Fibroblast of skin of right quadriceps (primary cell): ENCODE results near the gene BBX.
"Not testable (repeated sequence)": the region's sequence is repeated elsewhere in the genome, so short reads cannot be mapped to it uniquely, and the experiment has no call there.

Experiments used
- DNase-seq: peaks from one replicate; pipeline ENCODE4 v3.0.0-alpha.2; 2013

The BBX gene

GRCh38 chr3:107689355-107689754, 166.6 kb downstream of the BBX start:
- no peak for DNase-seq

DNA sequence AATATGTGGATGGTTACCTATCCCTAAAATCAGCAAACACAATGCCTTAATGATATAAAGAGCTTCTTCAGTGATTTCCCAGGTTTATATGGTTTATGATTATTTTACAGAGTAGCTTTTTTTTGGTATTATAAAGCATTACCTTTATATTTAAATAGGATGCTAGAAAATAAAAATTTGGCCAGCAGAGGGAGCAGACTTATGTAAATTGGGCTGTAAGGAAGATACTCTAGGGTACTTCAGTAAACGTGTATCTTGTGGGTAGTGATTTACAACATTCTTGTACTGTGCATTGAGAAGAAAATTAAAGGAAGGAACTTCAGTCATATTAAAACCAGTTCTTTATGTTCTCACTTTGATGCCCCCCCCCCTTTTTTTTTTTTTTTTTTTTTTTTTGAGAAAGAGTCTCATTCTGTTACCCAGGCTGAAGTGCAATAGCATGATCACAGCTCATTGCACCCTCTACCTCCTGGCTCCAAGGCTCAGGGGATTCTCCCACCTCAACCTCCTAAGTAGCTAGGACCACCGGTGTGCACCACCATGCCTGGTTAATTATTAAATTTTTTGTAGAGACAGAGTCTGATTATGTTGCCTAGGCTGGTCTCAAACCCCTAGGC, 167.9 kb downstream of the BBX start:
- DNase-seq: peak; percentile 52

DNA sequence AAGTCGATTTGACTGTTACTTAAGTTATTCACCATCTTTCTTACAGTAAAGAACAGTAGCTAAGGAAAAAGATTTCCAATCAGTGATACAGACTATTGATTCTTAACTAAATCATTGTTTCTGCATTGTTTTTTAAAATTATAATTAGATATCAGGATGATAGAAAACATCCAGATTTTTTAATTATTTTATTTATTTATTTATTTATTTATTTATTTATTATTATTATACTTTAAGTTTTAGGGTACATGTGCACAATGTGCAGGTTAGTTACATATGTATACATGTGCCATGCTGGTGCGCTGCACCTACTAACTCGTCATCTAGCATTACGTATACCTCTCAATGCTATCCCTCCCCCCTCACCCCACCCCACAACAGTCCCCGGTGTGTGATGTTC, 169.2 kb downstream of the BBX start:
- not testable (repeated sequence) for DNase-seq

GRCh38 chr3:107697348-107697747, 174.6 kb downstream of the BBX start:
- DNase-seq: not testable (repeated sequence)

DNA sequence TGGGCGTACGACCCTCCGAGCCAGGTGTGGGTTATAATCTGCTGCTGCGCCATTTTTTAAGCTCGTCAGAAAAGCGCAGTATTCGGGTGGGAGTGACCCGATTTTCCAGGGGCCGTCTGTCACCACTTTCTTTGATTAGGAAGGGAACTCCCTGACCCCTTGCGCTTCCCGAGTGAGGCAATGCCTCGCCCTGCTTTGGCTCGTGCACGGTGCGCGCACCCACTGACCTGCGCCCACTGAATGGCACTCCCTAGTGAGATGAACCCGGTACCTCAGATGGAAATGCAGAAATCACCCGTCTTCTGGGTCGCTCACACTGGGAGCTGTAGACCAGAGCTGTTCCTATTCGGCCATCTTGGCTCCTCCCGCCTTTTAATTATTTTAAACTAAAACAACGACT, 175.1 kb downstream of the BBX start:
- not testable (repeated sequence) for DNase-seq

GRCh38 chr3:107699682-107700081, 176.9 kb downstream of the BBX start:
- peak; percentile 28 for DNase-seq

GRCh38 chr3:107701299-107701698, 178.5 kb downstream of the BBX start:
- DNase-seq: no peak

DNA sequence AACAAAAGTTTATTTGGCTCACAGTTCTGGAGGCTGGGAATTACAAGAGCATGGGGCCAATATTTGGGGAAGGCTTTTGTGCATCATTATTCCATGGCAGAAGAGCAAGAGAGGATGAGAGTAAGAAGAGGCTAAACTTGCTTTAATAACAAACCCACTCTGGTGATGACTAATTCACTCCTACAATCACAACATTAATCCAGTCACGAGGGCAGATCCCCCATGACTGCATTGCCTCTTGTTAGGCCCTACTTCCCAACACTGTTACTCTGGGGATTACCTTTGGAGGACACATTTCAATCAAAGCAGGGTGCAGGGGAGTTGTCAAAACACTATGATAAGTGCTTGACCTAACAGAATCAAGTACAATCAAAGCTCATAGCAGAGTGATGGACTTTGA, 181.7 kb downstream of the BBX start:
- peak; percentile 48 for DNase-seq

GRCh38 chr3:107705046-107705445, 182.3 kb downstream of the BBX start:
- DNase-seq: peak; percentile 85

GRCh38 chr3:107710851-107711250, 188.1 kb downstream of the BBX start:
- DNase-seq: no peak

DNA sequence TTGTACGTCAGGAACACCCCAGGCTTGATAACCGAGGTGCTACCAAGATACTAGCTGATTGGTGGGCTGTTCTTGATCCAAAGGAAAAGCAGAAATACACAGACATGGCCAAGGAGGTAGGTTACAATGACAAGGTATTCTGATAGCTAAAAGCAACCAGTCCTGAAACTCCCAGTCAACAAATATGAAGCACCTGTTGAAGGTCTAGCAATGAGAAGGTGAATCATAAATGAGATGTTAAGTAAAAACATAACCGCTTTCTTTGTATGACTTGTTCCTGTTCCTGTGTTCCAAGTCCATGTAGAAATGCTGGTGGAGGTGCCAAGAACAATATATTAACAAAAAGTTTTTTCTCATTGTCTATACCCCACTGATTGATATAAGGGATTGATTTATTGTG, 194.0 kb downstream of the BBX start:
- DNase-seq: no peak

GRCh38 chr3:107718547-107718946, 195.8 kb downstream of the BBX start:
- no peak for DNase-seq

DNA sequence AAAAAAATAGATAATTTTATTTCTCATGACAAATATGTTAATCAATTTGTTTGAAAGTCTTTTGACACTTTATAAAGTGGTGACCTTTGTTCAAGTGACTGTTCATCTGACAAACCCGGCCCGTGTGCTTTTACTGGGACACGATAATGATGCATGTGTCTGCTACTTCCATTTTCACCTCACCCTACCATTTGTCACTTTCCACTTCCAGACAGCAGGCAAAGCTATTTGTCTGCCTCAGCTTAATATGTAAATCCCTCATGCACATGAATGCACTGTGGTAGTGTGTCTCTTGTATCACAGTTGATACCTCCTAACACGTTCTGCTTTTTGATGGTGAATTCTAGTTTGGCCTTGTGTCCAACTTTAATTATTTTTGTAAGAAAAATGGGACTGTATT, 204.3 kb downstream of the BBX start:
- no peak for DNase-seq

GRCh38 chr3:107729686-107730085, 206.9 kb downstream of the BBX start:
- no peak for DNase-seq

GRCh38 chr3:107734317-107734716, 211.6 kb downstream of the BBX start:
- DNase-seq: no peak

GRCh38 chr3:107737914-107738313, 215.2 kb downstream of the BBX start:
- DNase-seq: no peak

DNA sequence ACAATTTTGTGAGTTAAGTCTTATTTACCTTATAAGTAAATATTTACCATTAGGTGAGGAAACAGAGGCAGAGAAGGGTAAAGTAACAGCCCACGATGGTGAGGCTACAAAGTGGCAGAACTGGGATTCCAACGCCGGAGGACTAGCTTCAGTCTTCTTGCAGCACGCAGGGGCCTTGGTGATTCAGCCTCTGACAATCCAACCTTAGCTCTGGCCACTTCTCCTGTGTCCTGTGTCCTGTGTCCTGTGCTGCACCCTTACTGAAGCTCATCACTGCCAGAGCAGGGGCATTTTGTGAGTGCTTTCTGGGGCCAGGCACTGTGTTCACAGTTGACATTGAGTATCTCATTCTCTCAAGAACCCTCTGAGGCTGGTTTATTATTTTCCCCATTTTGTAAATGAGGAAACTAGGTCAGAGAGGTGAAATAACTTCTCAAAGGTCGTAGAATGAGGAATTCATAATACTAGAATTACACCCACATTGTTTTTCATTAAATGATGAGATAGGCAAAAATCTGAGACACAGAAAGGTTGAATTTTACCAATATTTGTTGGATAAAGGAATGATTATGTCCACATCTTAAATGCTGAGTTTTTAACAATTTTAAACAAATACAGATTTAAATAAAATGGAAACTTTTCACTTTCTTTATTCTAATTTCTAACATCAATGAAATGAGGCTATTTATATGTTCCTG, 215.9 kb downstream of the BBX start:
- DNase-seq: no peak

DNA sequence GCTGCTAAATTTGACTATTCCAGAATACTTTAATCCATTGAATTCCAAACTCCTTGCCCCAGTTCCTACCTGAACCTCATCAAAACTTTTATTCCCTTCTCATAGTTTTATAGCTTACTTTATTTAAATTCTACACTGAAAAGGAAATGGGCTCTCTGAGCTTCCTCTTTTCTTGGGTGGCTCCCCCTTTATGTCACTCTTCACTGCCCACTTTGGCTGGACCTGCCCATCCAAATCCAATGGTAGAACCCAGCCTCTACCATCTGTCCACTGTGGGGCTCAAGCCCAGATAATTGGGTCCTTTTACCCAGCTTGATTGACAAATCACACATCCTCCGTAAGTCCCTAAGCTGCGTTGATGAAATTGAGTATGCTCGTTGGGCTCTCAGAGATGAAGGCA, 216.5 kb downstream of the BBX start:
- DNase-seq: no peak

DNA sequence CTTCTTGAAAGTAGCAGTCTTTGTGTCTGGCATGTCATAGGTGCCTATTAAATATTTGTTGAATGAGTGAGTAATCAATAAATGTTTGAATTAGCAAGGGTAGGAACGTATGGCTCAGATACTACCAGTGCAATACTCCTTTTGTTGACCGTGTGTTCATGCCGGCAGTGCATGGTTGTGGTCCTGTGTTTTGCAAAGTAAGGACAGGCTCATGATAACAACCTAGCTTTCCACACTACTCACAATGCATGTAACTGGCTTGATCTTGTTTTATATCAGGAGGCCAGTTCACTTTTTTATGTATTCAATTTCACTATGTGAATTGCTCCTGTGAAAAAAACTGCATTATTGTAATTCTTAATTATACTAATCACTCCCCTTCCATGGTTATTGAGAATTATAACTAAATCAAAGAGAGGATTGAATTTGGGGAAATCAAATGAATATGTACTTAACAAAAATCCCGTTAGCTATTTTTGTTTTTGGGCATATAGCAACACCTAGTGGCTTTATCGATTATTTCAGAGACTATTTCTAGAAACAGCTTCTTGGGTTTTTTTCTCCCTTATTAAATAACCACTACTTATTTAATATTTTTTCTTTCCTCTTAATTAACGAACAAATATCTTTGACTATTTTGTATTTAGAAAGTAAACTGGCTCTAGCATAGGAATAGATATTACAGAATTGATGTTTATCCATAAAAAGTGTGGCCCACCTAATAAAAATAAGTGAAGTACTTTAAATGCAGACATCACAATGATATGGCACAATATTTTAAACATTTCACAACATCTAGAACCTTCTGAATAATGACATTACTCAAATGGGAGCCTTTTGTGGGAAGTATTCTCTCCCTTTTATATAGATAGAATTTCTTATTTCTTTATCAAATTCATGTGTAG, 218.5 kb downstream of the BBX start:
- DNase-seq: peak; percentile 32

DNA sequence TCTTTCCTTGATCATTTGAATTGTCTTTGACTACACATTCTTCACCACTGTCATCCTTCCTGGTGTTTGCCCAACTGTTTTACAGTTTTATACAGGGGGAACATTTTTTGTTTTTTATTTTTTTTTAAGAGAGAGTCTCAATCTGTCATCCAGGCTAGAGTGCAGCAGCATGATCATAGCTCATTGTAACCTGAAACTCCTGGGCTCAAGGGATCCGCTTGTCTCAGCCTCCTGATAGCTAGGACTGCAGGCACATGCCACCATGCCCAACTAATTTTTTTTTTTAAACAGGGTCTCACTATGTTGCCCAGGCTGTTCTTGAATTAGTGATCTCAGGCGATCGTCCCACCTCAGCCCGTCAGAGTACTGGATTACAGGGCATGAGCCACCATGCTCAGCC, 222.6 kb downstream of the BBX start:
- DNase-seq: no peak

DNA sequence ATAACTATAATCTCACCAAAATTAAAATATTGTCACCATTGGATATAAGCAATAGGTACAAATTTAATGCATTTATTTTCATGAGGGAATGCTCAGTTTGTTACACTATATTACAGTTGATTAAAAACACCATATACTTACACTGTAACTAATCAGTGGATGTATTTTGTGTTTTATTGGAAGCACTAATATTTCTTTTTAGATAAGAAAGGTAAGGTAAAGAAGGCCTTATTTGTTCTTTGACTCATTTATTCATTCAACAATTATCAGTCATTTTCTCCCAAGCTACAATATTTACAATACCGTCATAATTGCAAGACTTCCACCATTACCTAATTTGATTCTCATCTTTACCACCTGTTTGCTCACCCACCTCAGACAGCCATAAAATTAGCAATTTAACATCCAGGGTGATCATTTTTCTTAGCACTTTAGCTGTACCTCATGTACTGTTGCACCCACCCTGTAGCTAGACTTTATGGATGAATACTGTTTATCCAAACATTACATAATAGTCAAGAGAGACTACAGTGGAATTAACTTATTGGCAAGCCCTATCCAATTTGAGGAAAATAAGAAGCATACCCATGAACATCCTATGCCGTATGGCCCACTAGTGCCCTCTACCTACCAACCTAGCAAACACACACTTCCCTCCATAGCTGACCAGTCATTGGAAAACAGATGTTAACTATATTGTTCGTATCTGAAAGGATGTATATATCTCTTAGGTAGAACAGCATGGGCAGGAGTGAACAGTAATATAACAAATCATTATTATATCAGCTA, 229.6 kb downstream of the BBX start:
- DNase-seq: peak; percentile 26

GRCh38 chr3:107753494-107753893, 230.7 kb downstream of the BBX start:
- peak; percentile 39 for DNase-seq

GRCh38 chr3:107753976-107754375, 231.2 kb downstream of the BBX start:
- no peak for DNase-seq
